SU-DHL-6 (cell line): ENCODE results near the gene RYR2.

Experiments used
- H2AFZ ChIP-seq: fragments of 200-600 bp; sonication (generic); 2 replicates; pipeline ENCODE4 v1.6.1; 2014; ENCODE audit warnings: low read depth, mild to moderate bottlenecking, moderate library complexity, mixed read lengths, antibody characterized with exemption, low read length; ENCODE audit not compliant: severe bottlenecking
- H3F3A ChIP-seq: fragments of 200-600 bp; shearing (Covaris generic); 2 replicates; pipeline ENCODE4 v1.6.0; 2016; ENCODE audit warnings: antibody characterized with exemption, mild to moderate bottlenecking; ENCODE audit not compliant: insufficient read depth
- H3K27ac ChIP-seq: fragments of 200-600 bp; sonication (generic); 2 replicates; pipeline ENCODE4 v1.5.1; 2016; ENCODE audit warnings: low read depth, mild to moderate bottlenecking, low read length, moderate library complexity, mixed read lengths
- H3K27me3 ChIP-seq: fragments of 200-600 bp; sonication (generic), shearing (Covaris generic); 2 replicates; pipeline ENCODE4 v1.6.0; 2014; ENCODE audit warnings: mild to moderate bottlenecking, low read length
- H3K36me3 ChIP-seq: fragments of 200-600 bp; sonication (generic); 2 replicates; pipeline ENCODE4 v1.6.1; 2014; ENCODE audit warnings: mild to moderate bottlenecking, low read length, mixed read lengths
- H3K4me2 ChIP-seq: fragments of 300-600, 200-600 bp; shearing (Covaris generic), sonication (generic); 2 replicates; pipeline ENCODE4 v1.6.0; 2014; ENCODE audit warnings: low read length, low read depth, mild to moderate bottlenecking; ENCODE audit not compliant: poor library complexity, severe bottlenecking
- H3K4me3 ChIP-seq: fragments of 200-600 bp; sonication (generic); 2 replicates; pipeline ENCODE4 v1.5.1; 2014; ENCODE audit warnings: antibody characterized with exemption, low read length, mild to moderate bottlenecking, mixed read lengths; ENCODE audit not compliant: insufficient read depth, poor library complexity, severe bottlenecking
- H3K79me2 ChIP-seq: fragments of 200-600 bp; sonication (generic); 2 replicates; pipeline ENCODE4 v1.6.1; 2014; ENCODE audit warnings: mild to moderate bottlenecking, low read length, moderate library complexity; ENCODE audit not compliant: insufficient read depth
- H3K9ac ChIP-seq: fragments of 200-600 bp; sonication (generic); 2 replicates; pipeline ENCODE4 v1.7.0; 2014; ENCODE audit warnings: mild to moderate bottlenecking, low read length
- H3K9me2 ChIP-seq: fragments of 200-600 bp; sonication (generic); replicated peaks from 2 replicates; pipeline ENCODE4 v1.6.1; 2014; ENCODE audit warnings: low read length; ENCODE audit not compliant: insufficient read depth
- H3K9me3 ChIP-seq: fragments of 200-600 bp; sonication (generic); 2 replicates; pipeline ENCODE4 v1.6.1; 2014; ENCODE audit warnings: low read length, mixed read lengths; ENCODE audit not compliant: insufficient read depth
- H4K20me1 ChIP-seq: fragments of 200-600 bp; sonication (generic); 2 replicates; pipeline ENCODE4 v1.6.1; 2014; ENCODE audit warnings: low read depth, mild to moderate bottlenecking, antibody characterized with exemption, low read length, moderate library complexity, mixed read lengths
- CTCF ChIP-seq: fragments of 200-600 bp; sonication (generic); IDR thresholded peaks from one replicate; pipeline ENCODE4 v1.5.1; 2017; ENCODE audit warnings: antibody characterized with exemption, mild to moderate bottlenecking, low read length, moderate library complexity; ENCODE audit not compliant: insufficient read depth, poor library complexity, severe bottlenecking
- EZH2phosphoT487 ChIP-seq: fragments of 200-600 bp; sonication (generic), shearing (Covaris generic); conservative IDR thresholded peaks from 2 replicates; pipeline ENCODE4 v1.6.1; 2018; ENCODE audit warnings: mild to moderate bottlenecking, antibody characterized with exemption, low read length, moderate library complexity, mixed read lengths

RYR2 gene

GRCh38 chr1:237867380-237867888 lies 825.5 kb downstream of the RYR2 start:
- Histone ChIP-seq H3K4me3 (no peak overlapping the region), H3K9me2 (no peaks in the 10 kb centered on the region), H3K9me3 (no peaks in the 10 kb centered on the region), H3F3A (no peaks in the 10 kb centered on the region), H3K27ac (no peak overlapping the region), H2AFZ (no peak overlapping the region), H3K4me2 (no peak overlapping the region), H3K36me3 (no peaks in the 10 kb centered on the region), H3K9ac (no peak overlapping the region), H3K79me2 (no peaks in the 10 kb centered on the region), H3K27me3 (no peaks in the 10 kb centered on the region), H4K20me1 (no peaks in the 10 kb centered on the region)
- TF ChIP-seq EZH2phosphoT487 (no peak), CTCF (no peak)

- Histone ChIP-seq H3K9me3 (no peaks in the 10 kb centered on the region), H4K20me1 (no peaks in the 10 kb centered on the region)
Measured at GRCh38 chr1:237868817-237869600, 827.0 kb downstream of the RYR2 start.

GRCh38 chr1:237873487-237874211 lies 831.7 kb downstream of the RYR2 start:
- Histone ChIP-seq H3K27me3 (no peaks in the 10 kb centered on the region), H3K79me2 (no peaks in the 10 kb centered on the region), H3K36me3 (no peaks in the 10 kb centered on the region), H3K27ac (no peak overlapping the region), H2AFZ (no peak overlapping the region), H3K9me3 (no peaks in the 10 kb centered on the region), H3K4me2 (no peak overlapping the region), H3F3A (no peaks in the 10 kb centered on the region), H3K9ac (no peak overlapping the region), H4K20me1 (no peaks in the 10 kb centered on the region), H3K9me2 (no peaks in the 10 kb centered on the region), H3K4me3 (no peak overlapping the region)
- TF ChIP-seq CTCF (no peak), EZH2phosphoT487 (no peak)

More at GRCh38 chr1:237868817-237869600, 827.0 kb downstream of the RYR2 start:
- no peak overlapping the region for H3K9ac ChIP-seq
- H3K4me2 ChIP-seq: no peak overlapping the region
- H3K36me3 ChIP-seq: no peaks in the 10 kb centered on the region
- no peaks in the 10 kb centered on the region for H3K79me2 ChIP-seq
- TF ChIP-seq EZH2phosphoT487: no peak
- no peak for TF ChIP-seq CTCF
- no peak overlapping the region for H2AFZ ChIP-seq
- no peaks in the 10 kb centered on the region for H3K27me3 ChIP-seq
- H3K27ac ChIP-seq: no peak overlapping the region
- no peak overlapping the region for H3K4me3 ChIP-seq
- no peaks in the 10 kb centered on the region for H3F3A ChIP-seq
- H3K9me2 ChIP-seq: no peaks in the 10 kb centered on the region
